ENCODE data around the gene DDX25. TPM values are rescaled to one million over a fixed set of nuclear protein-coding genes. Genes with fewer than 3 reads are reported as not detected.

Gene DDX25
- polyA plus RNA-seq, 3 donors: not detected

DNA sequence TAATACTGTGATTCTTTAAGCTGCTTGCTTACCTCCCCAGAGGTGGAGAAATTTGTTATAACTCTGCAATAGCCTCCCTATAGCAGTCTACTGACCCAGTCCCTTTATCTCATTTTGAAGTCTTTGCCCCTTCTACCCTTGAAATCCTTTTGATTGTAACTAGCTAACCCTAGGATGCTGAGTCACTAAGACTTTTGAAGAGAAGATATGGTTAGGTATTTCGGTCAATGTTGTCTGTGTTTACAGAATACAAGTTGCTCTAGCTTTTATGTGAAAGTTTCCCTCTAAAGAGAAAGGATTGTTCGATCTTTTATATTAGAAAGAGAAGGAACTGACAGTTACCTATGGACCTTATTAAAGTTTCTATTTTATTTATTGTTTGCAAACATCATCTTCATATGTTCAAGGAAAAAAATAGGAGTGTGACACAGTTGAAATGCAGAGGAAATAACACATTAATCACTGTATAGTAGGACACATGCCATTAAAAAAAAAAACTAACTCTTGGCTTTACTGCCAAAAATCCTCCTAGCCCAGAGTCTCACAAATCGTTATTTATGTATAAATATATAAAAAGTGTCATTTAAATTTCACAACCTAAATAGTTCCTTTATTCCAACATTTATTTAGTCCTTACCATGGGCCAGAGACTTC lies 13.7 kb upstream of the DDX25 start:
- Mint-ChIP-seq H3K4me1 (peaks cover 32% of the 10 kb centered on the region), H3K36me3 (peaks cover 36 to 41% of the 10 kb centered on the region in 2 donors), H3K9me3 (peaks cover 0 to 7% (median 0%) of the 10 kb centered on the region in 7 donors), H3K27ac (no peak overlapping the region), H3K27me3 (ENCODE audit: low read depth in 3 of 3) (peaks cover 0 to 5% (median 5%) of the 10 kb centered on the region in 3 donors), H3K4me3 (no peak overlapping the region)
- Histone ChIP-seq H4K20me1 (ENCODE audit: insufficient read depth, low read length) (no peaks in the 10 kb centered on the region), H3K27ac (ENCODE audit: low read depth in 1 of 2, low read length in 2 of 2) (no peak overlapping the region), H3K4me3 (replicated peaks in 1 of 3; ENCODE audit: low read depth in 2 of 3, low read length in 3 of 3) (no peak overlapping the region), H3K4me1 (ENCODE audit: control insufficient read depth in 1 of 2, insufficient read depth in 2 of 2, low read length in 2 of 2) (peaks cover 17 to 25% of the 10 kb centered on the region in 2 donors), H3K4me2 (replicated peaks; ENCODE audit: extremely low read depth, low read length, poor library complexity, severe bottlenecking) (no peak overlapping the region), H3K9me3 (replicated peaks in 1 of 2; ENCODE audit: control insufficient read depth in 1 of 2, insufficient read depth in 1 of 2, low read length in 2 of 2) (no peaks in the 10 kb centered on the region), H3K27me3 (ENCODE audit: control insufficient read depth in 2 of 2, insufficient read depth in 2 of 2, low read length in 2 of 2) (no peaks in the 10 kb centered on the region), H3K36me3 (replicated peaks in 1 of 2; ENCODE audit: control insufficient read depth in 1 of 2, insufficient read depth in 2 of 2, low read length in 2 of 2) (peaks cover 33 to 42% of the 10 kb centered on the region in 2 donors), H3K79me2 (ENCODE audit: insufficient read depth, low read length) (peaks cover 50% of the 10 kb centered on the region), H3K9ac (ENCODE audit: insufficient read depth, low read length, poor library complexity, severe bottlenecking) (no peak overlapping the region), H2AFZ (ENCODE audit: insufficient read depth, low read depth, low read length, poor library complexity, severe bottlenecking) (no peak overlapping the region)
- TF ChIP-seq, protein P1, sequence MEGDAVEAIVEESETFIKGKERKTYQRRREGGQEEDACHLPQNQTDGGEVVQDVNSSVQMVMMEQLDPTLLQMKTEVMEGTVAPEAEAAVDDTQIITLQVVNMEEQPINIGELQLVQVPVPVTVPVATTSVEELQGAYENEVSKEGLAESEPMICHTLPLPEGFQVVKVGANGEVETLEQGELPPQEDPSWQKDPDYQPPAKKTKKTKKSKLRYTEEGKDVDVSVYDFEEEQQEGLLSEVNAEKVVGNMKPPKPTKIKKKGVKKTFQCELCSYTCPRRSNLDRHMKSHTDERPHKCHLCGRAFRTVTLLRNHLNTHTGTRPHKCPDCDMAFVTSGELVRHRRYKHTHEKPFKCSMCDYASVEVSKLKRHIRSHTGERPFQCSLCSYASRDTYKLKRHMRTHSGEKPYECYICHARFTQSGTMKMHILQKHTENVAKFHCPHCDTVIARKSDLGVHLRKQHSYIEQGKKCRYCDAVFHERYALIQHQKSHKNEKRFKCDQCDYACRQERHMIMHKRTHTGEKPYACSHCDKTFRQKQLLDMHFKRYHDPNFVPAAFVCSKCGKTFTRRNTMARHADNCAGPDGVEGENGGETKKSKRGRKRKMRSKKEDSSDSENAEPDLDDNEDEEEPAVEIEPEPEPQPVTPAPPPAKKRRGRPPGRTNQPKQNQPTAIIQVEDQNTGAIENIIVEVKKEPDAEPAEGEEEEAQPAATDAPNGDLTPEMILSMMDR (IDR thresholded peaks at IDR 0.05): no peak
- no CpG with 5 or more reads among the region's 3 CpGs for WGBS (ENCODE audit: insufficient coverage)
- DNase-seq: no peak
- intact Hi-C loops (cut with micrococcal nuclease): no loop called here

DNA sequence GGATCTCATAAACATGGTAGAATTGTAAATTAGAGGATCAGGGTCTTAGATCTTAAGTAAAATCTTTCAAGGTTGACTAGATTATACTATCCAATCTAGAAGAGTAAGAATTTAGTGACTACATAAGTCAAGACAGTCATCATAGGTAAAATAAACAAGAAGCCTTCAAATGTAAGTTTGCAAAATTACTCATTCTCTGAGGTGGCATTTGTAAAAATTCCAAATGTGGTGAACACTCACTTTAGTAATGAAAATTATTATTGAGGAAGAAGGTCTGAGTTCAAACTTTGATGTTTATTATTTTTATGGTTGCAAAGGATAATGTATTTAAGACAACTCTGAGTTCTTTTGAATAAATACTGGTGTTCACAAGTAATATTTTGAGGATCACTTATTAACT lies 12.2 kb upstream of the DDX25 start:
- H3K4me2 ChIP-seq (replicated peaks; ENCODE audit: extremely low read depth, low read length, poor library complexity, severe bottlenecking): no peak overlapping the region
- H3K4me1 ChIP-seq (ENCODE audit: control insufficient read depth in 1 of 2, insufficient read depth in 2 of 2, low read length in 2 of 2): peaks cover 8 to 14% of the 10 kb centered on the region in 2 donors
- TF ChIP-seq, protein P1 (IDR thresholded peaks at IDR 0.05): no peak
- Mint-ChIP-seq H3K36me3 (peaks cover 42 to 49% of the 10 kb centered on the region in 2 donors), H3K27me3 (ENCODE audit: low read depth in 3 of 3) (peaks cover 0 to 2% (median 0%) of the 10 kb centered on the region in 3 donors), H3K4me1 (peaks cover 24% of the 10 kb centered on the region), H3K9me3 (peaks cover 0 to 3% (median 0%) of the 10 kb centered on the region in 7 donors), H3K27ac (no peak overlapping the region), H3K4me3 (no peak overlapping the region)
- no peak for DNase-seq
- no peaks in the 10 kb centered on the region for H3K27me3 ChIP-seq (ENCODE audit: control insufficient read depth in 2 of 2, insufficient read depth in 2 of 2, low read length in 2 of 2)
- peaks cover 4% of the 10 kb centered on the region for H4K20me1 ChIP-seq (ENCODE audit: insufficient read depth, low read length)
- no peak overlapping the region for H2AFZ ChIP-seq (ENCODE audit: insufficient read depth, low read depth, low read length, poor library complexity, severe bottlenecking)
- no peak overlapping the region for H3K27ac ChIP-seq (ENCODE audit: low read depth in 1 of 2, low read length in 2 of 2)
- H3K79me2 ChIP-seq (ENCODE audit: insufficient read depth, low read length): peaks cover 64% of the 10 kb centered on the region
- peaks cover 36 to 55% of the 10 kb centered on the region in 2 donors for H3K36me3 ChIP-seq (replicated peaks in 1 of 2; ENCODE audit: control insufficient read depth in 1 of 2, insufficient read depth in 2 of 2, low read length in 2 of 2)
- intact Hi-C loops (cut with micrococcal nuclease): no loop called here
- no peak overlapping the region for H3K4me3 ChIP-seq (replicated peaks in 1 of 3; ENCODE audit: low read depth in 2 of 3, low read length in 3 of 3)
- H3K9ac ChIP-seq (ENCODE audit: insufficient read depth, low read length, poor library complexity, severe bottlenecking): no peak overlapping the region
- H3K9me3 ChIP-seq (replicated peaks in 1 of 2; ENCODE audit: control insufficient read depth in 1 of 2, insufficient read depth in 1 of 2, low read length in 2 of 2): no peaks in the 10 kb centered on the region
